Measurements from ENCODE around the gene STUM. TPM values are rescaled to one million over a fixed set of nuclear protein-coding genes. Genes with fewer than 3 reads are reported as not detected.
A peak's percentile ranks its signal among the peaks of the same experiment; 100 is the strongest.

Gene STUM
- total RNA-seq, 1 donor from 2014 or later: not detected

DNA sequence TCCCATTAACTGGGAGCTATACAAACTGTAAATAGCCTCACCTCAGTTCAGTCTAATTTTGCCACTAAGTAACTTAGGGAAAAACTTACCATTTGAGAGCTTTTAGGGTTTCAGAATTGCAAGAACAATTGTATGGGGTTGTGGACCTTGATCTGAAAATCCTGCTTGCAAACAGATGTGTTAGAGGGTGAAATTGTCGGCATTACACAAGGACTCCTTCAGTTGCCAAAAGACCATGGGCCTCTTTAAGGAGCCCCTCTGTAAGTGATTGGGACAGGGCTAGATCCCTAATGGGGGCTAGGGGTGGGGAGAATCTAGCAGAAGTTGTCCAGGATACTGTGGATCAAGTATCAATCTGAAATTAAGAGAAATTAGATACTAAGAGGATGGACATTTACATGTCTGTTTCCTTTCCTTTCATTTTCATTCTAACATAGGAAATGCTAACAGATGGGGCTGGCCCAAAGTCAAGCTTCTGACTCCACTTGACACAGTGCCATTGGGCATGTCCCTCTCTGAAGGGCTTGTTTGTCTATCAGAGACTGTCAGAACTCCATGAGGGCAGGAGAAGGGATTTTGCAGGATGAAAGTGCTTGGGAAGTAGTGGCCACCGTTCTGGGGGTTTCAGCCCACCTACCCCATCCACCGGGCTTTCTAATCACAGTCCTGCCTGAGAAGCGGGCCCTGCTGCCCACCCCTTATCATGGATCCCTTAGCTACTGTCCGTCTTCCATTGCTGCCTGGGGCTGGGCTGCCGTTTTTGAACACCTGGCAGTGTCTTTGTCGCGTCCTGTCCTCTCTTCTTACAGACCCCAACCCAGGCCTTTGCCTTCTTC, 54.7 kb downstream of the STUM start:
- peaks cover 14% of the 10 kb centered on the region for H3K27me3 Mint-ChIP-seq (ENCODE audit: insufficient read depth, low read depth)
- no peak overlapping the region for H3K4me2 ChIP-seq
- peaks cover 20% of the 10 kb centered on the region for H3K4me1 ChIP-seq
- peaks cover 30% of the 10 kb centered on the region for H3K4me1 Mint-ChIP-seq
- H3K9me3 ChIP-seq (ENCODE audit: low read depth): no peaks in the 10 kb centered on the region
- no peaks in the 10 kb centered on the region for H3K9me3 Mint-ChIP-seq
- H2AFZ ChIP-seq (replicated peaks): no peak overlapping the region
- H3K79me2 ChIP-seq (ENCODE audit: low read depth): no peaks in the 10 kb centered on the region
- no peak overlapping the region for H3K4me3 Mint-ChIP-seq
- H3K36me3 ChIP-seq: no peaks in the 10 kb centered on the region
- H3K4me3 ChIP-seq: no peak overlapping the region
- no peak overlapping the region for H3K9ac ChIP-seq
- TF ChIP-seq EZH2 (IDR thresholded peaks at IDR 0.05) (no peak), EZH2phosphoT487 (IDR thresholded peaks at IDR 0.05) (no peak)
- TF ChIP-seq, protein P1, sequence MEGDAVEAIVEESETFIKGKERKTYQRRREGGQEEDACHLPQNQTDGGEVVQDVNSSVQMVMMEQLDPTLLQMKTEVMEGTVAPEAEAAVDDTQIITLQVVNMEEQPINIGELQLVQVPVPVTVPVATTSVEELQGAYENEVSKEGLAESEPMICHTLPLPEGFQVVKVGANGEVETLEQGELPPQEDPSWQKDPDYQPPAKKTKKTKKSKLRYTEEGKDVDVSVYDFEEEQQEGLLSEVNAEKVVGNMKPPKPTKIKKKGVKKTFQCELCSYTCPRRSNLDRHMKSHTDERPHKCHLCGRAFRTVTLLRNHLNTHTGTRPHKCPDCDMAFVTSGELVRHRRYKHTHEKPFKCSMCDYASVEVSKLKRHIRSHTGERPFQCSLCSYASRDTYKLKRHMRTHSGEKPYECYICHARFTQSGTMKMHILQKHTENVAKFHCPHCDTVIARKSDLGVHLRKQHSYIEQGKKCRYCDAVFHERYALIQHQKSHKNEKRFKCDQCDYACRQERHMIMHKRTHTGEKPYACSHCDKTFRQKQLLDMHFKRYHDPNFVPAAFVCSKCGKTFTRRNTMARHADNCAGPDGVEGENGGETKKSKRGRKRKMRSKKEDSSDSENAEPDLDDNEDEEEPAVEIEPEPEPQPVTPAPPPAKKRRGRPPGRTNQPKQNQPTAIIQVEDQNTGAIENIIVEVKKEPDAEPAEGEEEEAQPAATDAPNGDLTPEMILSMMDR (IDR thresholded peaks at IDR 0.05): no peak
- H4K20me1 ChIP-seq (ENCODE audit: low read depth): no peaks in the 10 kb centered on the region
- no peak for DNase-seq (ENCODE audit: low spot score)
- H3F3A ChIP-seq (ENCODE audit: low read depth): peaks cover 9% of the 10 kb centered on the region
- no peaks in the 10 kb centered on the region for H3K27me3 ChIP-seq
- peaks cover 2% of the 10 kb centered on the region for H3K36me3 Mint-ChIP-seq
- no peak overlapping the region for H3K27ac Mint-ChIP-seq
- H3K27ac ChIP-seq: no peak overlapping the region

DNA sequence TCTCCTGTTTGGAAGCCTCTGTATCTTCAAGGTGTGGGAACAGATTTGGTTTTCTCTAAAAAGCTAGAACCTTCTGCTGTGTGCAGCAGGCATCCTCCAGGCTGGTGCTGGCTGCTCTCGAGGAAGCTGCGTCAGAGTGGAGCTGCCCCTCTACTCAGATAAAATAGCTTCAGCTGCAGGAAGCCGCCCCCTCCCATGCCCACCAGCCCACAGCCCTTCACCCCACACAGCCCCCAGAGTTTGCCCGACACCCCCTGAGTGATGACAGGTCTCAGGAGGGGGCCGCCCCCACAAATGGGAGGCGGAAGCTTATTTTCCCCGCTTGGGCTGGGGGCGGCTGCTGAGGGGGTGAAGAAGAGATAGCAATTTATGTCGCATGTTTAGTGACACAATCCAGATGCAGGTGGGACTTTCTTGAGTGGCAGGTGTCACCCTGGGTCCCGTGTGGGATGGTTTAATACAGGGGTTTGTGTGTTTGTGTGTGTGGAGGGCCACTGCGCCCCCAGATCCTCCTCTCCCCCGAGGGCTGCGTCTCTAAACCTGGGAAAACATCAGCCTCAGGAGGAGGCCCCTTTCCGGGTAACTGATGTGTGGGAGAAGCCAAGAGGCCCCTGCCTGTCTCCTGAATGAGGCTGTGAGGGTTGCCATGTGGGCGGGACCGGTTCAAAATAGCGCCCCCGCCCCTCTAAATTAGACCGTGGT, 55.4 kb downstream of the STUM start:
- no peak for TF ChIP-seq EZH2 (IDR thresholded peaks at IDR 0.05)
- TF ChIP-seq EZH2phosphoT487 (IDR thresholded peaks at IDR 0.05): no peak
- TF ChIP-seq, protein P1 (IDR thresholded peaks at IDR 0.05): no peak
- no peak for DNase-seq (ENCODE audit: low spot score)
- H3K9ac ChIP-seq: no peak overlapping the region

DNA sequence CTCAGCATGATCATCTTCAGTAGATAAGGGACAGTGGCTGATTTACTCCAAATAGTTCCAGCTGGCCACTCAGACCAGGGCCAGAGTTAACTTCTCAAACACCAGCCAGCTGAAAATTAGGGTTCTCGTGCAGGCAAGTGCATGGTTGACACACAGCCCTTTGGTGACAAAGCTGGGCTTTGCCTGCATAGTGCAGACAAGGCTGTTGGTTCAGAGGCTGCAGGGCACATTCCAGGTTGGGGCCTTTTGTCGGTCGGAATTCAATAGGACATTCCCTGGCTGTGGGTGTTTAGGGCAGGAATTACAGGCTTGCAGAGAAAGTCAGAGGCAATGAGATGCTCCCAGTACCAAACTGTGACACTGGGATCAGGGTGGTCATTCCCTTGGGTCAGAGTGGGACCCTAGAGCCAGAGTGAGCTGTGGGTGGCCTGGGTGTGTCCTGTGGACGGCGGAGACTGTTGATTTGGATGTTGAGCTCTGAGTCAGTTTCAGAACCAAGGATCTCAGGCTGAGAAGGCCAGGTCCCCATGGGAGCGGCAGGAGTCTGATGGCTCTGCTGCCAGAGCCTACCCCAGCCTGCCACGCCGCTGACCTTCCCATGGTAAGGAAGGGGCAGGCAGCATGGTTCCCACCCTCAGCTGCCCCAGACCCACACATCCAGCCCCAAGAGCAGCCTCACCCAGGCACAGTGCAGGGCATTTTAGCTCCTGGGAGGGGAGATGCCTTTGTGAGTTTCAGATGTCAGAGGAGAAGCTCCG, 56.2 kb downstream of the STUM start:
- H3K4me1 ChIP-seq: peaks cover 23% of the 10 kb centered on the region
- no peak overlapping the region for H3K4me3 ChIP-seq
- no peak overlapping the region for H3K27ac ChIP-seq
- peaks cover 9% of the 10 kb centered on the region for H3F3A ChIP-seq (ENCODE audit: low read depth)
- H3K4me3 Mint-ChIP-seq: peak overlapping the region; percentile 48
- no peaks in the 10 kb centered on the region for H4K20me1 ChIP-seq (ENCODE audit: low read depth)
- H3K9me3 ChIP-seq (ENCODE audit: low read depth): no peaks in the 10 kb centered on the region
- H3K79me2 ChIP-seq (ENCODE audit: low read depth): no peaks in the 10 kb centered on the region
- H3K4me1 Mint-ChIP-seq: peaks cover 26% of the 10 kb centered on the region
- H3K36me3 Mint-ChIP-seq: no peaks in the 10 kb centered on the region
- H3K9ac ChIP-seq: no peak overlapping the region
- peak overlapping the region; percentile 63 for H2AFZ ChIP-seq (replicated peaks)
- TF ChIP-seq, protein P1 (IDR thresholded peaks at IDR 0.05): no peak
- TF ChIP-seq EZH2 (IDR thresholded peaks at IDR 0.05) (no peak), EZH2phosphoT487 (IDR thresholded peaks at IDR 0.05) (no peak)
- H3K27me3 Mint-ChIP-seq (ENCODE audit: insufficient read depth, low read depth): peaks cover 13% of the 10 kb centered on the region
- no peaks in the 10 kb centered on the region for H3K36me3 ChIP-seq
- peak; percentile 84 for DNase-seq (ENCODE audit: low spot score)
- H3K27ac Mint-ChIP-seq: peak overlapping the region; percentile 32
- H3K9me3 Mint-ChIP-seq: no peaks in the 10 kb centered on the region
- H3K4me2 ChIP-seq: peak overlapping the region; percentile 59
- H3K27me3 ChIP-seq: no peaks in the 10 kb centered on the region

More for the DNA sequence above, 55.4 kb downstream of the STUM start:
- Histone ChIP-seq H3K4me2 (peak overlapping the region; percentile 59), H3F3A (ENCODE audit: low read depth) (peaks cover 9% of the 10 kb centered on the region), H3K4me3 (no peak overlapping the region), H2AFZ (replicated peaks) (peak overlapping the region; percentile 63), H4K20me1 (ENCODE audit: low read depth) (no peaks in the 10 kb centered on the region), H3K27ac (no peak overlapping the region), H3K27me3 (no peaks in the 10 kb centered on the region), H3K4me1 (peaks cover 23% of the 10 kb centered on the region), H3K79me2 (ENCODE audit: low read depth) (no peaks in the 10 kb centered on the region), H3K36me3 (no peaks in the 10 kb centered on the region), H3K9me3 (ENCODE audit: low read depth) (no peaks in the 10 kb centered on the region)
- no peak overlapping the region for H3K4me3 Mint-ChIP-seq
- peaks cover 26% of the 10 kb centered on the region for H3K4me1 Mint-ChIP-seq
- no peaks in the 10 kb centered on the region for H3K9me3 Mint-ChIP-seq
- no peaks in the 10 kb centered on the region for H3K36me3 Mint-ChIP-seq
- H3K27me3 Mint-ChIP-seq (ENCODE audit: insufficient read depth, low read depth): peaks cover 15% of the 10 kb centered on the region
- H3K27ac Mint-ChIP-seq: no peak overlapping the region

Data from neural progenitor cell (in vitro differentiated cells).